ELR (cell line): ENCODE measurements around the gene MCCC2.
"Not testable (repeated sequence)": the region's sequence is repeated elsewhere in the genome, so short reads cannot be mapped to it uniquely, and the experiment has no call there.

Experiments used
- DNase-seq: peaks from one replicate; pipeline ENCODE4 v3.0.0-alpha.2; 2015; ENCODE audit warnings: low read depth

Gene MCCC2

GRCh38 chr5:71663191-71663969, 76.2 kb downstream of the MCCC2 start:
- peak; percentile 15 for DNase-seq

- DNase-seq = not testable (repeated sequence)
Observed at GRCh38 chr5:71664615-71665014, 77.5 kb downstream of the MCCC2 start.

GRCh38 chr5:71666321-71666720, 79.2 kb downstream of the MCCC2 start:
- DNase-seq = no peak

GRCh38 chr5:71677977-71678376, 90.8 kb downstream of the MCCC2 start:
- no peak for DNase-seq

- DNase-seq = no peak
Observed at GRCh38 chr5:71679714-71680113, 92.6 kb downstream of the MCCC2 start.

- no peak for DNase-seq
Observed at GRCh38 chr5:71680510-71680909, 93.4 kb downstream of the MCCC2 start.

- DNase-seq = no peak
Observed at GRCh38 chr5:71681296-71681695, 94.2 kb downstream of the MCCC2 start.

GRCh38 chr5:71684309-71684708, 97.2 kb downstream of the MCCC2 start:
- DNase-seq = no peak

- no peak for DNase-seq
Observed at GRCh38 chr5:71693828-71694427, 106.8 kb downstream of the MCCC2 start.

GRCh38 chr5:71695071-71695470, 107.9 kb downstream of the MCCC2 start:
- no peak for DNase-seq

GRCh38 chr5:71695595-71695994, 108.5 kb downstream of the MCCC2 start:
- no peak for DNase-seq

GRCh38 chr5:71697967-71698366, 110.8 kb downstream of the MCCC2 start:
- peak; percentile 12 for DNase-seq

- no peak for DNase-seq
Observed at GRCh38 chr5:71699233-71699632, 112.1 kb downstream of the MCCC2 start.

- DNase-seq = no peak
Observed at GRCh38 chr5:71699751-71700150, 112.6 kb downstream of the MCCC2 start.

- DNase-seq = no peak
Observed at GRCh38 chr5:71700803-71701202, 113.7 kb downstream of the MCCC2 start.

GRCh38 chr5:71701407-71701806, 114.3 kb downstream of the MCCC2 start:
- DNase-seq = no peak

- no peak for DNase-seq
Observed at GRCh38 chr5:71703941-71704340, 116.8 kb downstream of the MCCC2 start.

- DNase-seq = no peak
Observed at GRCh38 chr5:71705421-71705820, 118.3 kb downstream of the MCCC2 start.

GRCh38 chr5:71706906-71707305, 119.8 kb downstream of the MCCC2 start:
- no peak for DNase-seq
